ENCODE results near the gene PACSIN3.
A peak's percentile ranks its signal among the peaks of the same experiment; 100 is the strongest.

PACSIN3 gene

DNA sequence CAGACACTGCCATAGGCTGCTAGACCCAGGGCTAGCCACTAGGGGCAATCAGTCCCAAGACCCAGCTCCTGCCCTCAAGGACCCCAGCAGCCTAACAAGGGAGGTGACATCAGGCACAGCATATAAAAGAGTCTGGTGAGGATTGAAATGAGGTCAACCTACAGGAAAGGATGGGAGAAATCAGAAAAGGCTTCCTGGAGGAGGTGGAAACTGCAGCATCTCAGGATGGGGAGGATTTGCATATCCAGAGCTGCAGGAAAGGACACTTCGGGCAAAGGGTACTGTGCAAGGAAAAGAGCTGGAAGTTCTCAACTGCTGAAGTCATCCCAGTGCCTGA, 6.6 kb downstream of the PACSIN3 start:
- TF ChIP-seq, protein P1, sequence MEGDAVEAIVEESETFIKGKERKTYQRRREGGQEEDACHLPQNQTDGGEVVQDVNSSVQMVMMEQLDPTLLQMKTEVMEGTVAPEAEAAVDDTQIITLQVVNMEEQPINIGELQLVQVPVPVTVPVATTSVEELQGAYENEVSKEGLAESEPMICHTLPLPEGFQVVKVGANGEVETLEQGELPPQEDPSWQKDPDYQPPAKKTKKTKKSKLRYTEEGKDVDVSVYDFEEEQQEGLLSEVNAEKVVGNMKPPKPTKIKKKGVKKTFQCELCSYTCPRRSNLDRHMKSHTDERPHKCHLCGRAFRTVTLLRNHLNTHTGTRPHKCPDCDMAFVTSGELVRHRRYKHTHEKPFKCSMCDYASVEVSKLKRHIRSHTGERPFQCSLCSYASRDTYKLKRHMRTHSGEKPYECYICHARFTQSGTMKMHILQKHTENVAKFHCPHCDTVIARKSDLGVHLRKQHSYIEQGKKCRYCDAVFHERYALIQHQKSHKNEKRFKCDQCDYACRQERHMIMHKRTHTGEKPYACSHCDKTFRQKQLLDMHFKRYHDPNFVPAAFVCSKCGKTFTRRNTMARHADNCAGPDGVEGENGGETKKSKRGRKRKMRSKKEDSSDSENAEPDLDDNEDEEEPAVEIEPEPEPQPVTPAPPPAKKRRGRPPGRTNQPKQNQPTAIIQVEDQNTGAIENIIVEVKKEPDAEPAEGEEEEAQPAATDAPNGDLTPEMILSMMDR (conservative IDR thresholded peaks at IDR 0.05; ENCODE audit: low read depth, low read length), result peak; percentile 75
- DNase-seq (ENCODE audit: low read depth), result no peak
- no peak overlapping the region for H3K4me3 ChIP-seq (ENCODE audit: low read length)

DNA sequence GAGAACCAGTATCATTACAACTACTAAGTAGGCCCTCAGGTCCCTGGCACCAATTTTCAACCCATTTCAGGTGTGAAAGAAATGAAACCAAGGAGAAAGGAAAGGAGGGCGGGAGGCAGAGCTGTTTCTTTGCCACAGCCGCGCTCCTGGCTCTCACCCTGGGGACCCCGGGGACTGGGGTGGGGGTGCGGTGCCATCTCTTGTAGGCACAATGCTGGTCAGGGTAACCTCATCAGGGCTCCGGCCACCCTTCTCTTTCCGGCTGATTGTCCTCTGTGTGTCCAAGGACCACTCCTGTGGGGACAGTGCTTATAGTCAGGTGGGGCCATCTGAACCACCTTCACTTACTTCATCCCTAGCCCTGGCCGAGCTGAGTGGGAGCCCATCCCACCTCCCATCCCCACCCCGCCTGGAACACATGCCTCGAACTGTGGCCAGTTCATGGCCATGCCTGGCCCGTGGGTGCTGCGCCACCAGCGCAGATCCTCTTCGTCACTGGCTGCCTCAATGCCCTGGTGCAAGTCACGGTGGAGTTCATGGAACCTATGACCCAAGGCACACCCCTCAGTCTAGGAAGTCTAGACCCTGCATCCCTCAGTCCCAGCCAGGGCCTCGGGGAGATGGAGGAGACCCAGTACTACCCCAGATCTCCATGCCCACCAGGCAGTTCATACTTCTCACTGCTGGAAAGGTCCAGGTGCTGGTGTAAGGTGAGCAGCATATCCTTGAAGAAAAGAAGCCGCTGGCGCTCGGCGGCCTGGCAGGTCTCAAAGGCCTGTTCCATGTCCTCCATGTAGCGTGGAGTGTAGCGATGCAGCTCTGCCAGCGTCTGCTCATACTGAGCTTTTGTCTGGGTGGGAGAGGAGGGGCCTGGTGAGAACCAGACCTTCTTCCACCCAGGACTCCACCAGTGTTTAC, 7.2 kb downstream of the PACSIN3 start:
- DNase-seq (ENCODE audit: low read depth), result no peak
- H3K4me3 ChIP-seq (ENCODE audit: low read length), result no peak overlapping the region
- TF ChIP-seq, protein P1 (conservative IDR thresholded peaks at IDR 0.05; ENCODE audit: low read depth, low read length), result no peak

DNA sequence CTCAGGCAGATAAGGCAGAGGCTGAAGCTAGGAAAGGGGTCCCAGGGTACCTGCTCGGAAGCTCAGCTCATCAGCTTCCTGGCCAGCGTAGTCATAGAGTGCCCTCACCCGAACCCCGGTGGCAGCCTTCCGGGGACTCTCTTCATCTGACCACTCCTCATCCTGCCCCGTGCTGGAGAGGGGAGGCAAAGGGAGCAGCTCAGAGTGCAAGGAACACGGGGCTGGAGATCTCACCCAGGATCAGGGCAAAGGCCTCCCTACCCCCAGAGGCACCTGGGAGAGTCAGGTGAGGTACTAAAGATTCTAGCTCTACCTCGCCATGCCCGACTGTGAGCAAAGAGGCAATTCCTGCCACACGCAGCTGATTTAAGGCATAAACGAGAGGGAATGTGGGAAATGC, 7.9 kb downstream of the PACSIN3 start:
- H3K4me3 ChIP-seq (ENCODE audit: low read length), result no peak overlapping the region
- TF ChIP-seq, protein P1 (conservative IDR thresholded peaks at IDR 0.05; ENCODE audit: low read depth, low read length), result no peak
- no peak for DNase-seq (ENCODE audit: low read depth)

DNA sequence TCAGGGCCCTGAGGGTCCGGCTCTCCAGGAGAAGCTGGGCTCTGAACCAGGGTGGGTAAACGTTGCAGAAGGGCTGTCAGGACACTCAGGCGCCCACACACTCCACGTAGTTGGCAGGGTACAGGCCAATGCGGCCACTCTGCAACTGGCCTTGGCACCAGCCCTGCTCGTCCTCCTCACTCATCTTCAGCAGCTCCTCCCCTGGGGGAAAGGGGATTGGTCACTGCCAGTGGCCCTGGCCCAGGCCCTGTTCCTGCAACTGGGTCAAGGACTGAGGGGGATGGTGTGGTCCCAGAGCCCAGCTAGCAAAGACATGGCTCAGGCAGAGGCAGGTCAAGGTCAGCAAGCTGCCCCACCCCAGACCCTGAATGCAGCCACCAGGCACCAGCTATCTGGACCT, 8.4 kb downstream of the PACSIN3 start:
- DNase-seq (ENCODE audit: low read depth), result no peak
- no peak overlapping the region for H3K4me3 ChIP-seq (ENCODE audit: low read length)
- TF ChIP-seq, protein P1 (conservative IDR thresholded peaks at IDR 0.05; ENCODE audit: low read depth, low read length), result no peak

DNA sequence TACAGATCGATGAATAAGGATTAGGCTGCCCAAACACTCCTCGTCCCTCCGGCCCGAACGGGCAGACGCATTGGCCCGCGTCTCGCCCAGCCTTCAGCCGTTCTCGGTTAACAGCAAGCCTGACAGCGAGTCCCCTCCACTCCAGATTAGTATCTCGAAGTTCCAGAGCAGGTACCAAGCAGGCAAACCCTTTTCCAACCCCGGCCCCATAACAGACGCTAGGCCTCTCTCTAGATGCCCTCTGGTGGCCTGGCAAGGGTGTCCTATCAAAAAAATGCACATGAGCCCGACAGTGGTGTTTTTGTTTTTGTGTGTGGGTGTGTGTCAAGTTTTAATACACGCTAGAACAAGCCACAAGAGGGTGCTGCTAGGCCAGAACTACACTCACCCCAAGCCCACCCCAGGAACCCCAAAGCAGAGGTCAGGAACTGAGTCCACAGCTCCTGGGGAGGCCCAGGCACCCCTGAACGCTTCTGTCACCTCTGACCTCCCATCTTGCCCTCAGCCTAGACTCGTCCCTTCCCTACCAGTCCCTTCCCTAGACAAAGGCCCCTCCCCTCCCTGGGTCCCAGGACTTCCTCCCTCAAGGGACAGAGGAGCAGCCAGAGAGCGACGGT, 8.9 kb downstream of the PACSIN3 start:
- peak overlapping the region; percentile 77 for H3K4me3 ChIP-seq (ENCODE audit: low read length)
- DNase-seq (ENCODE audit: low read depth), result peak; percentile 45
- TF ChIP-seq, protein P1 (conservative IDR thresholded peaks at IDR 0.05; ENCODE audit: low read depth, low read length), result peak; percentile 66

DNA sequence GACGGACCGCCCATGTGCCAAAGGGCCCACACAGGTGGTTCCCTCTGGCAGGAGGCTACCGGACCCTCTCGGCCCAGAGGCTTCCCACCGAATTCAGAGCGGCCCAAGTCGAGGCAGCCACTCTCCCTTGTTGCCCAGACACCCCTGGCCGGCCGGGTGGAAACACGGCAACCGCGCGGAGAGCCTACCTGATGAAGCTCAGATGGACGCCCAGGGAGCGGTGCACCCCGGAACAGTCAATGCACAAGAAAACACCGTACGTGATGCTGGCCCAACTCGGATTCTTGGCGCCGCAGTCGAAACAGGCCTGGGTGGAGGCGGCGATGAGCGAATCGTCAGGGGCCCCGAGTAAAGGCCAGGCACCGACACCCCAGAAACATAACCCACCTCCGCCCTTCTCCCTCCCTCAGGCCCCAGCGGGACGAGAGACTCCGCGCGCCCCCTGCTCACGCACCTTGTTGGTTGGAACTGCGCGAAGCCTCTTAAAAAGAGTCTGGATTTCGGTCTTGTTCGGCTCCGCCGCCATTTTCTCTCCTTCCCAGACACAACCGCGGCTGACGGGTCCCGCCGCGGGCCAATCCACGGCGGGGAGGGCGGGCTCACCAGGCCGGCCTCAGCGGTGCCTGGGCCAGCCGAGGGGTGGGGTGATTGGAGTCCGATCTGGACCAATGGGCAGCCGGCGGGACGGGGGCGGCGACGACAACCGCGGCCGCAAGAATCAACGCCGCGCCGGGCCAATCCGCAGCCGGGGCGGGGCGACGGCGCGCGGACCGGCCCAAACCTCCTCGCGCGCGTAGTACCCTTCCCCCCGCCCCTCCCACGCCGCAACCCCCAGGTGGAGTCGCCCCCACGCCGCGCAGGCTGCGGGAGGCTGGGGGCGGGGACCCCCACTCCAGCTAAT, 9.7 kb downstream of the PACSIN3 start, which contains the start of gene ARFGAP2:
ARFGAP2 (minus strand) TSS at position 552 of the 901 bp plus-strand sequence; CDS start at position 526, 26 bp downstream.
- peak; percentile 79 for DNase-seq (ENCODE audit: low read depth)
- TF ChIP-seq, protein P1 (conservative IDR thresholded peaks at IDR 0.05; ENCODE audit: low read depth, low read length), result no peak

More for the DNA sequence above, 9.7 kb downstream of the PACSIN3 start, which contains the start of gene ARFGAP2:
- H3K4me3 ChIP-seq (ENCODE audit: low read length), result peak within 1 kb of the TSS; percentile 97
